ENCODE results near the gene RANBP10. TPM values are rescaled to one million over a fixed set of nuclear protein-coding genes. Genes with fewer than 3 reads are reported as not detected.

Gene RANBP10
- total and polyA plus RNA-seq, 2 experiments from 2014 or later, result 9.0 to 13.6 TPM

GRCh38 chr16:67825906-67826305 lies 19.5 kb upstream of the RANBP10 start:
- Histone ChIP-seq H3K4me2 (no peak overlapping the region), H3K9me2 (ENCODE audit: insufficient read depth) (no peaks in the 10 kb centered on the region), H3K4me1 (ENCODE audit: insufficient read depth) (no peaks in the 10 kb centered on the region), H3K4me3 (no peak overlapping the region), H2AFZ (no peak overlapping the region), H3F3A (replicated peaks; ENCODE audit: low read depth) (no peaks in the 10 kb centered on the region), H3K36me3 (ENCODE audit: insufficient read depth) (no peaks in the 10 kb centered on the region; the same call in 1 of the 2 replicates), H3K27ac (ENCODE audit: low read depth) (no peak overlapping the region), H3K79me2 (replicated peaks; ENCODE audit: insufficient read depth) (no peaks in the 10 kb centered on the region), H4K20me1 (replicated peaks; ENCODE audit: insufficient read depth) (no peaks in the 10 kb centered on the region), H3K27me3 (ENCODE audit: insufficient read depth) (no peaks in the 10 kb centered on the region)
- Mint-ChIP-seq H3K4me3 (no peak overlapping the region), H3K9me3 (no peaks in the 10 kb centered on the region), H3K4me1 (peaks cover 15% of the 10 kb centered on the region), H3K36me3 (ENCODE audit: low read depth) (peaks cover 33% of the 10 kb centered on the region), H3K27ac (no peak overlapping the region), H3K27me3 (ENCODE audit: insufficient read depth, low read depth, poor library complexity) (peaks cover 13% of the 10 kb centered on the region)
- DNase-seq (ENCODE audit: low spot score) (no peak), ATAC-seq (no peak)
- no peak for TF ChIP-seq STAT1 (IDR thresholded peaks at IDR 0.05; ENCODE audit: unreplicated experiment)
- TF ChIP-seq POLR2AphosphoS5 (IDR thresholded peaks at IDR 0.05; ENCODE audit: low read depth), result no peak
- TF ChIP-seq NANOG (IDR thresholded peaks at IDR 0.05; ENCODE audit: borderline replicate concordance), result no peak
- no peak for TF ChIP-seq ETS1 (IDR thresholded peaks at IDR 0.05)

DNA sequence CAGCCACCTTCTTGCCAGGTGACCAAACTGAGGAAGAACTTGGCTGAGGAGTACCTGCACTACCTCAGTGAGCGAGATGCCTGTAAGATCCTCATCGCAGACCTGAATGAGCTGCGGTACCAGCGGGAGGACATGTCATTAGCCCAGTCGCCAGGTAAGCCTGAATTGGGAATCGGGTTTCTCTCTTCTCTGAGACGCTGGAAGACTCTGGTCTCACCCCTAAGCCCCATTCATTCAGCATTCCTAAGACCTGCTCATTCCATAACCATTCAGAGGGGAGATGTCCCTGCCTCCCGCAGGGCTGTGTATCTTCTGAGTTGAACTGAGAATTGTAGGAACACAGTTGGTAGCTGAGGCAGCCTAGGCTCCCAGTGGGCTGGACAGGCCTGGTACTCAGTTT lies 18.8 kb upstream of the RANBP10 start:
- no peaks in the 10 kb centered on the region for H3K79me2 ChIP-seq (replicated peaks; ENCODE audit: insufficient read depth)
- H3K36me3 Mint-ChIP-seq (ENCODE audit: low read depth), result peaks cover 26% of the 10 kb centered on the region
- H3K27ac ChIP-seq (ENCODE audit: low read depth), result no peak overlapping the region
- ATAC-seq (peak; percentile 79), DNase-seq (ENCODE audit: low spot score) (peak; percentile 43)
- H3K27me3 Mint-ChIP-seq (ENCODE audit: insufficient read depth, low read depth, poor library complexity), result peaks cover 16% of the 10 kb centered on the region
- H3K4me3 Mint-ChIP-seq, result no peak overlapping the region; the same call in 2 of the 3 replicates
- H2AFZ ChIP-seq, result no peak overlapping the region
- H3K9me2 ChIP-seq (ENCODE audit: insufficient read depth), result no peaks in the 10 kb centered on the region
- no peaks in the 10 kb centered on the region for H3F3A ChIP-seq (replicated peaks; ENCODE audit: low read depth)
- no peaks in the 10 kb centered on the region; the same call in 1 of the 2 replicates for H3K36me3 ChIP-seq (ENCODE audit: insufficient read depth)
- H3K27ac Mint-ChIP-seq, result no peak overlapping the region; the same call in 1 of the 2 replicates
- no peaks in the 10 kb centered on the region for H4K20me1 ChIP-seq (replicated peaks; ENCODE audit: insufficient read depth)
- H3K27me3 ChIP-seq (ENCODE audit: insufficient read depth), result no peaks in the 10 kb centered on the region
- no peaks in the 10 kb centered on the region for H3K4me1 ChIP-seq (ENCODE audit: insufficient read depth)
- peaks cover 15% of the 10 kb centered on the region for H3K4me1 Mint-ChIP-seq
- TF ChIP-seq ZNF462 (CRISPR knock-in tag; IDR thresholded peaks at IDR 0.05) (0 out of 2 replicates have a peak, but pooled peaks have one; percentile 20), ZNF114 (CRISPR knock-in tag; IDR thresholded peaks at IDR 0.05) (no peak)
- no peaks in the 10 kb centered on the region; the same call in 2 of the 3 replicates for H3K9me3 Mint-ChIP-seq
- H3K4me3 ChIP-seq, result no peak overlapping the region
- no peak overlapping the region for H3K4me2 ChIP-seq
